ENCODE results near the gene CELSR1. TPM values are rescaled to one million over a fixed set of nuclear protein-coding genes. Genes with fewer than 3 reads are reported as not detected.

The CELSR1 gene
- total RNA-seq, 1 experiment from 2014 or later: 19.6 TPM

DNA sequence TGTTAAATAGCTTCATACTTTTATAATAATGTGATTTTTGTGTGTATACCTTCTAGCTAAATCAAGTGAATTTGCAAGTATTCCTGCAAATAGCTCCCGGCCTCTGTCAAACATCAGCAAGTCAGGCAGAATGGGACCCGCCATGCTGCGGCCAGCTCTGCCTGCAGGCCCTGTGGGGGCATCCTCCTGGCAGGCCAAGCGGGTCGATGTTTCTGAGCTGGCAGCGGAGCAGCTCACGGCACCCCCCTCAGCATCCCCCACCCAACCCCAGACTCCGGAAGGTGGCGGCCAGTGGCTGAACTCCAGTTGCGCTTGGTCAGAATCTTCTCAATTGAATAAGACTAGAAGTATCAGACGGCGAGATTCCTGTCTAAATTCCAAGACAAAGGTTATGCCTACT lies 221.4 kb downstream of the CELSR1 start:
- ATAC-seq: no peak
- Histone ChIP-seq H3K4me2 (ENCODE audit: low read length) (no peak overlapping the region), H3K4me1 (ENCODE audit: control insufficient read depth in 1 of 2, insufficient read depth in 2 of 2, low read length in 2 of 2) (no peaks in the 10 kb centered on the region), H3K9ac (ENCODE audit: low read length) (no peak overlapping the region), H3K4me3 (replicated peaks in 1 of 2; ENCODE audit: low read depth in 1 of 2, low read length in 2 of 2) (no peak overlapping the region), H3K79me2 (ENCODE audit: insufficient read depth, low read length) (peaks cover 30% of the 10 kb centered on the region; the same call in 1 of the 2 replicates), H3K27me3 (ENCODE audit: insufficient read depth, low read length) (no peaks in the 10 kb centered on the region), H3K27ac (ENCODE audit: low read depth, low read length) (no peak overlapping the region), H3K9me2 (ENCODE audit: insufficient read depth) (no peaks in the 10 kb centered on the region), H3K36me3 (ENCODE audit: control insufficient read depth in 1 of 2, insufficient read depth in 2 of 2, low read length in 2 of 2) (peaks cover 38 to 44% of the 10 kb centered on the region in 2 experiments), H3K9me3 (ENCODE audit: control insufficient read depth in 1 of 2, insufficient read depth in 1 of 2, low read depth in 1 of 2, low read length in 2 of 2) (no peaks in the 10 kb centered on the region), H4K20me1 (ENCODE audit: insufficient read depth) (no peaks in the 10 kb centered on the region), H2AFZ (ENCODE audit: low read depth, low read length, poor library complexity, severe bottlenecking) (no peak overlapping the region)
- RAD21 ChIA-PET (ENCODE audit: low non-redundant PET in 1 of 2, low total read pairs in 2 of 2, uncharacterized antibody in 2 of 2, unreplicated experiment in 2 of 2): interaction anchor here in 1 of 2 experiments (0.9 kb wide), 1 partner anchor 20 kb away, joined by 3 read pairs; the partner anchor contains the start of gene GTSE1
- CTCF ChIA-PET: interaction anchor here (0.9 to 2.7 kb wide), 3 partner anchors 20 to 310 kb away, joined by 4 to 9 read pairs (median 5); no protein-coding TSS in a partner anchor
- no TSS peak for BruUV-seq (replicated peaks)
- TF ChIP-seq CTCF (IDR thresholded peaks at IDR 0.05 in 2 of 3, conservative IDR thresholded peaks at IDR 0.05 in 1 of 3; ENCODE audit: borderline replicate concordance in 1 of 3, insufficient read depth in 1 of 3, low read depth in 2 of 3, low read length in 2 of 3): no peak
- TF ChIP-seq, protein P1, sequence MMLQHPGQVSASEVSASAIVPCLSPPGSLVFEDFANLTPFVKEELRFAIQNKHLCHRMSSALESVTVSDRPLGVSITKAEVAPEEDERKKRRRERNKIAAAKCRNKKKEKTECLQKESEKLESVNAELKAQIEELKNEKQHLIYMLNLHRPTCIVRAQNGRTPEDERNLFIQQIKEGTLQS (IDR thresholded peaks at IDR 0.05): no peak
- TF ChIP-seq POLR2A (IDR thresholded peaks at IDR 0.05; ENCODE audit: borderline replicate concordance, extremely low read depth, insufficient read depth, insufficient read length): no peak
- TF ChIP-seq EZH2phosphoT487 (IDR thresholded peaks at IDR 0.05; ENCODE audit: borderline replicate concordance): no peak
- no peak for TF ChIP-seq SRF (IDR thresholded peaks at IDR 0.05; ENCODE audit: low read depth)
- no peak for TF ChIP-seq MAX (IDR thresholded peaks at IDR 0.05)
- TF ChIP-seq FOSL1 (IDR thresholded peaks at IDR 0.05; ENCODE audit: low read depth): no peak
- TF ChIP-seq JUND (IDR thresholded peaks at IDR 0.05): no peak
- no peak for TF ChIP-seq CEBPB (IDR thresholded peaks at IDR 0.05; ENCODE audit: low read depth)
- TF ChIP-seq, protein P2, sequence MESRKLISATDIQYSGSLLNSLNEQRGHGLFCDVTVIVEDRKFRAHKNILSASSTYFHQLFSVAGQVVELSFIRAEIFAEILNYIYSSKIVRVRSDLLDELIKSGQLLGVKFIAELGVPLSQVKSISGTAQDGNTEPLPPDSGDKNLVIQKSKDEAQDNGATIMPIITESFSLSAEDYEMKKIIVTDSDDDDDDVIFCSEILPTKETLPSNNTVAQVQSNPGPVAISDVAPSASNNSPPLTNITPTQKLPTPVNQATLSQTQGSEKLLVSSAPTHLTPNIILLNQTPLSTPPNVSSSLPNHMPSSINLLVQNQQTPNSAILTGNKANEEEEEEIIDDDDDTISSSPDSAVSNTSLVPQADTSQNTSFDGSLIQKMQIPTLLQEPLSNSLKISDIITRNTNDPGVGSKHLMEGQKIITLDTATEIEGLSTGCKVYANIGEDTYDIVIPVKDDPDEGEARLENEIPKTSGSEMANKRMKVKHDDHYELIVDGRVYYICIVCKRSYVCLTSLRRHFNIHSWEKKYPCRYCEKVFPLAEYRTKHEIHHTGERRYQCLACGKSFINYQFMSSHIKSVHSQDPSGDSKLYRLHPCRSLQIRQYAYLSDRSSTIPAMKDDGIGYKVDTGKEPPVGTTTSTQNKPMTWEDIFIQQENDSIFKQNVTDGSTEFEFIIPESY (IDR thresholded peaks at IDR 0.05; ENCODE audit: extremely low read depth, insufficient replicate concordance, low read length): no peak
- no peak for TF ChIP-seq TCF7L2 (IDR thresholded peaks at IDR 0.05; ENCODE audit: borderline replicate concordance, extremely low read depth, insufficient read depth, insufficient read length)
- TF ChIP-seq ZNF274 (IDR thresholded peaks at IDR 0.05; ENCODE audit: low read depth, low read length): no peak
- TF ChIP-seq EZH2 (IDR thresholded peaks at IDR 0.05): no peak
- TF ChIP-seq SIN3A (IDR thresholded peaks at IDR 0.05; ENCODE audit: low read depth): no peak
- no peak for TF ChIP-seq CBX3 (IDR thresholded peaks at IDR 0.05; ENCODE audit: low read depth)
- TF ChIP-seq ELF1 (IDR thresholded peaks at IDR 0.05; ENCODE audit: borderline replicate concordance, low read depth): no peak
- no peak for TF ChIP-seq REST (IDR thresholded peaks at IDR 0.05; ENCODE audit: low read depth)
- no peak for TF ChIP-seq ZFX (IDR thresholded peaks at IDR 0.05)
- no peak for TF ChIP-seq SP1 (IDR thresholded peaks at IDR 0.05; ENCODE audit: low read depth)
- DNase-seq (ENCODE audit: low read depth, low spot score): no peak
- intact Hi-C loops (cut with micrococcal nuclease): loop anchor here (2.0 kb wide), 1 partner anchor 321 kb away; no protein-coding TSS in a partner anchor
- POLR2A ChIA-PET: no interaction called here
